Ishikawa (cell line): ENCODE measurements around the gene FAM3A.

Experiments used
- CEBPB ChIP-seq: IDR thresholded peaks from 2 replicates; pipeline ENCODE4 v1.6.1; 2012
- CREB1 ChIP-seq: IDR thresholded peaks from 2 replicates; pipeline ENCODE4 v1.6.1; 2012; ENCODE audit warnings: low read depth
- EGR1 ChIP-seq: IDR thresholded peaks from 2 replicates; pipeline ENCODE4 v1.6.1; 2012
- EP300 ChIP-seq: IDR thresholded peaks from 2 replicates; pipeline ENCODE4 v1.6.1; 2012; ENCODE audit warnings: borderline replicate concordance
- FOXM1 ChIP-seq: IDR thresholded peaks from 2 replicates; pipeline ENCODE4 v1.6.1; 2012; ENCODE audit warnings: low read depth, borderline replicate concordance
- MAX ChIP-seq: IDR thresholded peaks from 2 replicates; pipeline ENCODE4 v1.6.1; 2012
- NFIC ChIP-seq: IDR thresholded peaks from 2 replicates; pipeline ENCODE4 v1.6.1; 2012
- RAD21 ChIP-seq: IDR thresholded peaks from 2 replicates; pipeline ENCODE4 v1.6.1; 2012; ENCODE audit warnings: low read depth
- TAF1 ChIP-seq: IDR thresholded peaks from 2 replicates; pipeline ENCODE4 v1.6.1; 2012; ENCODE audit warnings: low read depth, mild to moderate bottlenecking
- TCF12 ChIP-seq: IDR thresholded peaks from 2 replicates; pipeline ENCODE4 v1.6.1; 2012; ENCODE audit warnings: low read depth
- TEAD4 ChIP-seq: IDR thresholded peaks from 2 replicates; pipeline ENCODE4 v1.6.1; 2012
- USF1 ChIP-seq: IDR thresholded peaks from 2 replicates; pipeline ENCODE4 v1.6.1; 2012
- YY1 ChIP-seq: IDR thresholded peaks from 2 replicates; pipeline ENCODE4 v1.6.1; 2012; ENCODE audit warnings: low read depth
- ZBTB7A ChIP-seq: IDR thresholded peaks from 2 replicates; pipeline ENCODE4 v1.6.1; 2012; ENCODE audit warnings: low read depth
- TF ChIP-seq, protein P1 (sequence below): IDR thresholded peaks from 2 replicates; pipeline ENCODE4 v1.6.1; 2012; ENCODE audit warnings: low read depth, mild to moderate bottlenecking

Gene FAM3A

GRCh38 chrX:154481911-154482601, 34.0 kb downstream of the FAM3A start:
- TF ChIP-seq CEBPB (no peak), TEAD4 (no peak), TCF12 (no peak), FOXM1 (no peak), MAX (no peak)

DNA sequence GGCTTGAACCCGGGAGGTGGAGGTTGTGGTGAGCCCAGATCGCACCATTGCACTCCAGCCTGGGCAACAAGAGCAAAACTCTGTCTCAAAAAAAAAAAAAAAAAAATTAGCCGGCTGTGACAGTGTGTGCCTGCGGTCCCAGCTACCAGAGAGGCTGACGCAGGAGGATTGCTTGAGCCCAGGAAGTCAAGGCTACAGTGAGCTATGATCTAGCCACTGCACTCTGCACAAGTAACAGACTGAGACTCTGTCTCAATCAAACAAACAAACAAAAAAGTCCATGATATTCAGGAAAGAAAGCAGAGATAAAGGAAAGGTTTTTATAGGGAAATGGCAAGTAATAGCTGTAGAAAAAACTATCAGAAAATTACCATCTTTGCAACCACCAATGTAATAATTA, 34.8 kb downstream of the FAM3A start:
- TF ChIP-seq, protein P1, sequence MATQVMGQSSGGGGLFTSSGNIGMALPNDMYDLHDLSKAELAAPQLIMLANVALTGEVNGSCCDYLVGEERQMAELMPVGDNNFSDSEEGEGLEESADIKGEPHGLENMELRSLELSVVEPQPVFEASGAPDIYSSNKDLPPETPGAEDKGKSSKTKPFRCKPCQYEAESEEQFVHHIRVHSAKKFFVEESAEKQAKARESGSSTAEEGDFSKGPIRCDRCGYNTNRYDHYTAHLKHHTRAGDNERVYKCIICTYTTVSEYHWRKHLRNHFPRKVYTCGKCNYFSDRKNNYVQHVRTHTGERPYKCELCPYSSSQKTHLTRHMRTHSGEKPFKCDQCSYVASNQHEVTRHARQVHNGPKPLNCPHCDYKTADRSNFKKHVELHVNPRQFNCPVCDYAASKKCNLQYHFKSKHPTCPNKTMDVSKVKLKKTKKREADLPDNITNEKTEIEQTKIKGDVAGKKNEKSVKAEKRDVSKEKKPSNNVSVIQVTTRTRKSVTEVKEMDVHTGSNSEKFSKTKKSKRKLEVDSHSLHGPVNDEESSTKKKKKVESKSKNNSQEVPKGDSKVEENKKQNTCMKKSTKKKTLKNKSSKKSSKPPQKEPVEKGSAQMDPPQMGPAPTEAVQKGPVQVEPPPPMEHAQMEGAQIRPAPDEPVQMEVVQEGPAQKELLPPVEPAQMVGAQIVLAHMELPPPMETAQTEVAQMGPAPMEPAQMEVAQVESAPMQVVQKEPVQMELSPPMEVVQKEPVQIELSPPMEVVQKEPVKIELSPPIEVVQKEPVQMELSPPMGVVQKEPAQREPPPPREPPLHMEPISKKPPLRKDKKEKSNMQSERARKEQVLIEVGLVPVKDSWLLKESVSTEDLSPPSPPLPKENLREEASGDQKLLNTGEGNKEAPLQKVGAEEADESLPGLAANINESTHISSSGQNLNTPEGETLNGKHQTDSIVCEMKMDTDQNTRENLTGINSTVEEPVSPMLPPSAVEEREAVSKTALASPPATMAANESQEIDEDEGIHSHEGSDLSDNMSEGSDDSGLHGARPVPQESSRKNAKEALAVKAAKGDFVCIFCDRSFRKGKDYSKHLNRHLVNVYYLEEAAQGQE: no peak
- TF ChIP-seq NFIC (no peak), MAX (no peak), TEAD4 (no peak), TAF1 (no peak), EGR1 (no peak), CEBPB (no peak), RAD21 (no peak), ZBTB7A (no peak), FOXM1 (no peak), TCF12 (no peak), USF1 (no peak), YY1 (no peak), EP300 (no peak)

GRCh38 chrX:154478728-154479622, 37.1 kb downstream of the FAM3A start, which contains the start of gene LAGE3:
Gene LAGE3 (minus strand): TSS chrX:154479281. CDS start chrX:154478915, 366 bp downstream.
- TF ChIP-seq USF1 (0 out of 2 replicates have a peak, but pooled peaks have one; percentile 29), EP300 (no peak), ZBTB7A (no peak), RAD21 (no peak), TEAD4 (no peak), CREB1 (no peak), TAF1 (peak; percentile 18; the same call in 1 of the 2 replicates), CEBPB (no peak), FOXM1 (no peak), NFIC (no peak), MAX (peak; percentile 98)

DNA sequence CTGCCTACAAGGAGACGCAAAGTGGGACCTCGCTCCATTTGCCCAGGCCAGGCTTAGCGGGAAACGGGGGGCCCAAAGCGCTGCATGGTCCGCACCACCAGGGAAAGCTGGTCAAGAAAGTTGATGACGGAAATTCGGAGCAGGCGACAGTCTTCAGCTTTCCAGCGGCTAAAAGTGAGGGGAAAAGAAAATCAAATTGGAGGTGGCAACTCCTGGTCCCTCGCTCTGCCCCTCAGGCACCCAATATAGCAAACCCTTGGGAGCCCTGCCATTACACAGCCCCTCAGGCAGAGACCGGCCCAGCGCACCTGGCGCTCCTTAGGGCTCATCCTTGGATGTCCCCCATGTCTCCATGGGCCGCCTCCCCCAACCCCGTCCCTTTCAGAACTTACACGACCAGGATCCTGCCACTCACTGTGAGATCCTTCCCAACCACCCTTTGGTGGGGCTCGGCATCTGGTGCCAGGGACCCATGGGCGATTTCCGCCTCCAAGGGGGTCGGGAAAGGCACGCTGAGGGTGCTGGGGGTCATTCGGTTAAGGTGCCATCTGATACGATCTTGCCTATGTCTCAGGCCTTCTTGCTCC, 38.0 kb downstream of the FAM3A start:
- TF ChIP-seq TEAD4: no peak
- TF ChIP-seq CREB1: no peak
- no peak for TF ChIP-seq NFIC
- no peak for TF ChIP-seq MAX
- TF ChIP-seq EGR1: no peak
- TF ChIP-seq RAD21: no peak
- TF ChIP-seq FOXM1: no peak
- TF ChIP-seq, protein P1: no peak
- TF ChIP-seq TAF1: no peak
- no peak for TF ChIP-seq YY1

GRCh38 chrX:154476821-154477220, 39.2 kb downstream of the FAM3A start:
- TF ChIP-seq, protein P1: no peak
- TF ChIP-seq CEBPB: no peak
- TF ChIP-seq TEAD4: no peak
- TF ChIP-seq CREB1: no peak
- TF ChIP-seq EGR1: no peak
- no peak for TF ChIP-seq USF1
- TF ChIP-seq TCF12: no peak
- no peak for TF ChIP-seq EP300
- no peak for TF ChIP-seq YY1
- no peak for TF ChIP-seq RAD21
- no peak for TF ChIP-seq NFIC
- no peak for TF ChIP-seq ZBTB7A
- no peak for TF ChIP-seq FOXM1
- no peak for TF ChIP-seq TAF1
- no peak for TF ChIP-seq MAX
